NCI-H146 treated with DMSO at 0.1 percent for 48 hours (cell line): ENCODE data around the gene TLR5.

Source experiments
- DNase-seq: peaks from one replicate; lab custom pipeline; 2025; ENCODE audit not compliant: unreplicated experiment; lab: John Stamatoyannopoulos, UW

The TLR5 gene

GRCh38 chr1:223110952-223111351 is 32.1 kb downstream of the TLR5 start:
- DNase-seq, result peak; percentile 1

GRCh38 chr1:223109581-223110026 is 33.4 kb downstream of the TLR5 start:
- no peak for DNase-seq

- no peak for DNase-seq
Measured at GRCh38 chr1:223106856-223107255, 36.2 kb downstream of the TLR5 start.

- DNase-seq, result no peak
Measured at GRCh38 chr1:223105568-223105967, 37.5 kb downstream of the TLR5 start.

GRCh38 chr1:223102797-223103533 is 40.1 kb downstream of the TLR5 start:
- DNase-seq, result peak; percentile 33

GRCh38 chr1:223097713-223098112 is 45.3 kb downstream of the TLR5 start:
- DNase-seq, result no peak

GRCh38 chr1:223095870-223096269 is 47.2 kb downstream of the TLR5 start:
- no peak for DNase-seq

GRCh38 chr1:223091896-223092295 is 51.2 kb downstream of the TLR5 start:
- no peak for DNase-seq

- no peak for DNase-seq
Measured at GRCh38 chr1:223089250-223089649, 53.8 kb downstream of the TLR5 start.

GRCh38 chr1:223088713-223089240 is 54.3 kb downstream of the TLR5 start:
- DNase-seq, result no peak

- DNase-seq, result no peak
Measured at GRCh38 chr1:223087291-223088255, 55.5 kb downstream of the TLR5 start.

- no peak for DNase-seq
Measured at GRCh38 chr1:223084464-223084866, 58.6 kb downstream of the TLR5 start.

- DNase-seq, result no peak
Measured at GRCh38 chr1:223083831-223084230, 59.2 kb downstream of the TLR5 start.

- no peak for DNase-seq
Measured at GRCh38 chr1:223082914-223083313, 60.1 kb downstream of the TLR5 start.

- peak; percentile 69 for DNase-seq
Measured at GRCh38 chr1:223081181-223081994, 61.7 kb downstream of the TLR5 start.

- DNase-seq, result no peak
Measured at GRCh38 chr1:223079498-223079897, 63.5 kb downstream of the TLR5 start.

GRCh38 chr1:223077247-223077833 is 65.7 kb downstream of the TLR5 start:
- no peak for DNase-seq

GRCh38 chr1:223076362-223076761 is 66.7 kb downstream of the TLR5 start:
- no peak for DNase-seq

GRCh38 chr1:223075834-223076233 is 67.2 kb downstream of the TLR5 start:
- no peak for DNase-seq
